ENCODE results near the gene ANGPTL2.

Gene ANGPTL2

GRCh38 chr9:127142291-127142690 is 19.9 kb upstream of the ANGPTL2 start:
- DNase-seq (no peak), ATAC-seq (ENCODE audit: insufficient read depth, low read depth) (no peak)
- Histone ChIP-seq H3K4me3 (ENCODE audit: low read depth in 1 of 2, low read length in 2 of 2) (no peak overlapping the region), H3K4me1 (ENCODE audit: insufficient read depth, low read length) (no peaks in the 10 kb centered on the region), H2AFZ (ENCODE audit: low read depth, low read length) (no peak overlapping the region), H3K79me2 (ENCODE audit: insufficient read depth, low read length) (no peaks in the 10 kb centered on the region), H3K4me2 (ENCODE audit: insufficient read depth, low read length) (no peak overlapping the region), H3K9me3 (ENCODE audit: insufficient read depth, low read length, severe bottlenecking) (no peaks in the 10 kb centered on the region), H3K27ac (ENCODE audit: low read length) (no peak overlapping the region), H3K9ac (ENCODE audit: low read depth, low read length) (no peak overlapping the region), H3K27me3 (ENCODE audit: insufficient read depth, low read length, poor library complexity) (peaks cover 11% of the 10 kb centered on the region), H3K36me3 (ENCODE audit: insufficient read depth, low read length) (no peaks in the 10 kb centered on the region), H4K20me1 (ENCODE audit: insufficient read depth, low read length) (peaks cover 4% of the 10 kb centered on the region)
- no peak for TF ChIP-seq EZH2 (IDR thresholded peaks at IDR 0.05; ENCODE audit: borderline replicate concordance, low read depth, low read length, severe bottlenecking)
- no peak for TF ChIP-seq CTCF (IDR thresholded peaks at IDR 0.05; ENCODE audit: borderline replicate concordance, extremely low read depth, low read length, poor library complexity, severe bottlenecking)

- no peak overlapping the region for H3K4me2 ChIP-seq (ENCODE audit: insufficient read depth, low read length)
- TF ChIP-seq EZH2 (IDR thresholded peaks at IDR 0.05; ENCODE audit: borderline replicate concordance, low read depth, low read length, severe bottlenecking) = no peak
- no peak for TF ChIP-seq CTCF (IDR thresholded peaks at IDR 0.05; ENCODE audit: borderline replicate concordance, extremely low read depth, low read length, poor library complexity, severe bottlenecking)
- no peak for ATAC-seq (ENCODE audit: insufficient read depth, low read depth)
- no peaks in the 10 kb centered on the region for H3K4me1 ChIP-seq (ENCODE audit: insufficient read depth, low read length)
- H2AFZ ChIP-seq (ENCODE audit: low read depth, low read length) = no peak overlapping the region
- no peaks in the 10 kb centered on the region for H3K9me3 ChIP-seq (ENCODE audit: insufficient read depth, low read length, severe bottlenecking)
- peaks cover 13% of the 10 kb centered on the region for H3K27me3 ChIP-seq (ENCODE audit: insufficient read depth, low read length, poor library complexity)
- no peak for DNase-seq
- no peak overlapping the region for H3K27ac ChIP-seq (ENCODE audit: low read length)
- no peaks in the 10 kb centered on the region for H3K79me2 ChIP-seq (ENCODE audit: insufficient read depth, low read length)
- peaks cover 7% of the 10 kb centered on the region for H4K20me1 ChIP-seq (ENCODE audit: insufficient read depth, low read length)
- H3K4me3 ChIP-seq (ENCODE audit: low read depth in 1 of 2, low read length in 2 of 2) = no peak overlapping the region
- H3K36me3 ChIP-seq (ENCODE audit: insufficient read depth, low read length) = no peaks in the 10 kb centered on the region
- H3K9ac ChIP-seq (ENCODE audit: low read depth, low read length) = no peak overlapping the region
Observed at GRCh38 chr9:127140842-127141675, 18.6 kb upstream of the ANGPTL2 start.

- H3K4me1 ChIP-seq (ENCODE audit: insufficient read depth, low read length) = no peaks in the 10 kb centered on the region
- H3K4me3 ChIP-seq (ENCODE audit: low read depth in 1 of 2, low read length in 2 of 2) = no peak overlapping the region
- no peaks in the 10 kb centered on the region for H3K36me3 ChIP-seq (ENCODE audit: insufficient read depth, low read length)
- no peaks in the 10 kb centered on the region for H3K9me3 ChIP-seq (ENCODE audit: insufficient read depth, low read length, severe bottlenecking)
- H3K4me2 ChIP-seq (ENCODE audit: insufficient read depth, low read length) = no peak overlapping the region
- TF ChIP-seq CTCF (IDR thresholded peaks at IDR 0.05; ENCODE audit: borderline replicate concordance, extremely low read depth, low read length, poor library complexity, severe bottlenecking) (no peak), EZH2 (IDR thresholded peaks at IDR 0.05; ENCODE audit: borderline replicate concordance, low read depth, low read length, severe bottlenecking) (no peak)
- H3K27me3 ChIP-seq (ENCODE audit: insufficient read depth, low read length, poor library complexity) = peaks cover 12% of the 10 kb centered on the region
- no peak for DNase-seq
- no peaks in the 10 kb centered on the region for H3K79me2 ChIP-seq (ENCODE audit: insufficient read depth, low read length)
- no peak overlapping the region for H3K9ac ChIP-seq (ENCODE audit: low read depth, low read length)
- H2AFZ ChIP-seq (ENCODE audit: low read depth, low read length) = no peak overlapping the region
- no peak for ATAC-seq (ENCODE audit: insufficient read depth, low read depth)
- peaks cover 7% of the 10 kb centered on the region for H4K20me1 ChIP-seq (ENCODE audit: insufficient read depth, low read length)
- H3K27ac ChIP-seq (ENCODE audit: low read length) = no peak overlapping the region
Observed at GRCh38 chr9:127140181-127140580, 17.7 kb upstream of the ANGPTL2 start.

All from DND-41 (cell line).